Measurements from ENCODE around the gene LAMC1. TPM values are rescaled to one million over a fixed set of nuclear protein-coding genes. Genes with fewer than 3 reads are reported as not detected.
"Not testable (repeated sequence)": the region's sequence is repeated elsewhere in the genome, so short reads cannot be mapped to it uniquely, and the experiment has no call there.

Gene LAMC1
- total and polyA plus RNA-seq, 2 donors (not counting 1 experiment from before 2014, with no cell fraction given) = 408 to 604 TPM

- no peak for DNase-seq (ENCODE audit: low read depth in 2 of 2)
- no peak for TF ChIP-seq EZH2 (IDR thresholded peaks at IDR 0.05; ENCODE audit: low read length, missing control alignments)
- Histone ChIP-seq H3K4me3 (replicated peaks in 1 of 4; ENCODE audit: control extremely low read depth in 1 of 4, insufficient read depth in 1 of 4, low read depth in 3 of 4, low read length in 4 of 4) (no peak overlapping the region), H3K79me2 (ENCODE audit: control insufficient read depth, insufficient read depth, low read length) (no peaks in the 10 kb centered on the region), H3K9ac (ENCODE audit: insufficient read depth, low read length) (no peak overlapping the region), H3K27me3 (ENCODE audit: control insufficient read depth, insufficient read depth, low read length) (no peaks in the 10 kb centered on the region), H3K9me3 (ENCODE audit: control insufficient read depth, insufficient read depth, low read depth, low read length) (no peaks in the 10 kb centered on the region), H2AFZ (ENCODE audit: low read length) (no peak overlapping the region), H3K27ac (ENCODE audit: insufficient read depth, low read length) (no peak overlapping the region), H3K4me1 (ENCODE audit: control insufficient read depth, extremely low read depth, insufficient read depth, low read length) (no peaks in the 10 kb centered on the region), H3K4me2 (ENCODE audit: extremely low read depth, insufficient read depth, low read length) (no peak overlapping the region), H4K20me1 (ENCODE audit: control insufficient read depth, extremely low read depth, insufficient read depth, low read length) (no peaks in the 10 kb centered on the region), H3K36me3 (ENCODE audit: control insufficient read depth, insufficient read depth, low read length) (no peaks in the 10 kb centered on the region)
Measured at GRCh38 chr1:183149273-183149672, 126.1 kb downstream of the LAMC1 start.

DNA sequence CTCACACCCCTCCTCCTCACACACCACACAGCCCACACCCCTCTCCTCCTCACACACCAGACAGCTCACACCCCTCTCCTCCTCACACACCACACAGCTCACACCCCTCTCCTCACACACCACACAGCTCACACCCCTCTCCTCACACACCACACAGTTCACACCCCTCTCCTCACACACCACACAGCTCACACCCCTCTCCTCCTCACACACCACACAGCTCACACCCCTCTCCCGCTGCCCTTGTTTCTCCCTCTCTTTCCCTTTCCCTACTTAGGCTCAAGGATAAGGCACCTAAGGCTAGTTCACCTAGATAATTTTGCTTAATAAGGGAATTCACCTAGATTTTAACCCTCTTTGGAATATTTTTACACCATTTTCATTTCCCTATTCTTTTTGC lies 126.8 kb downstream of the LAMC1 start:
- H3K4me2 ChIP-seq (ENCODE audit: extremely low read depth, insufficient read depth, low read length); DNase-seq (ENCODE audit: low read depth in 2 of 2); H3K27me3 ChIP-seq (ENCODE audit: control insufficient read depth, insufficient read depth, low read length); H3K9me3 ChIP-seq (ENCODE audit: control insufficient read depth, insufficient read depth, low read depth, low read length); H3K4me3 ChIP-seq (replicated peaks in 1 of 4; ENCODE audit: control extremely low read depth in 1 of 4, insufficient read depth in 1 of 4, low read depth in 3 of 4, low read length in 4 of 4); H3K79me2 ChIP-seq (ENCODE audit: control insufficient read depth, insufficient read depth, low read length); H3K4me1 ChIP-seq (ENCODE audit: control insufficient read depth, extremely low read depth, insufficient read depth, low read length); H4K20me1 ChIP-seq (ENCODE audit: control insufficient read depth, extremely low read depth, insufficient read depth, low read length); H3K27ac ChIP-seq (ENCODE audit: insufficient read depth, low read length); H2AFZ ChIP-seq (ENCODE audit: low read length); H3K9ac ChIP-seq (ENCODE audit: insufficient read depth, low read length); H3K36me3 ChIP-seq (ENCODE audit: control insufficient read depth, insufficient read depth, low read length): not testable (repeated sequence)

GRCh38 chr1:183150445-183150844 lies 127.2 kb downstream of the LAMC1 start:
- no peak for DNase-seq (ENCODE audit: low read depth in 2 of 2)

GRCh38 chr1:183152180-183152579 lies 129.0 kb downstream of the LAMC1 start:
- DNase-seq (ENCODE audit: low read depth in 2 of 2) = no peak
- TF ChIP-seq CTCF (conservative IDR thresholded peaks at IDR 0.05 in 1 of 2, IDR thresholded peaks at IDR 0.05 in 1 of 2; ENCODE audit: low read depth in 1 of 2, low read length in 2 of 2) (no peak), EZH2 (IDR thresholded peaks at IDR 0.05; ENCODE audit: low read length, missing control alignments) (no peak)
- Histone ChIP-seq H3K4me3 (replicated peaks in 1 of 4; ENCODE audit: control extremely low read depth in 1 of 4, insufficient read depth in 1 of 4, low read depth in 3 of 4, low read length in 4 of 4) (no peak overlapping the region), H4K20me1 (ENCODE audit: control insufficient read depth, extremely low read depth, insufficient read depth, low read length) (no peaks in the 10 kb centered on the region), H3K4me2 (ENCODE audit: extremely low read depth, insufficient read depth, low read length) (no peak overlapping the region), H3K9ac (ENCODE audit: insufficient read depth, low read length) (no peak overlapping the region), H3K9me3 (ENCODE audit: control insufficient read depth, insufficient read depth, low read depth, low read length) (no peaks in the 10 kb centered on the region), H3K79me2 (ENCODE audit: control insufficient read depth, insufficient read depth, low read length) (no peaks in the 10 kb centered on the region), H3K27ac (ENCODE audit: insufficient read depth, low read length) (no peak overlapping the region), H2AFZ (ENCODE audit: low read length) (no peak overlapping the region), H3K36me3 (ENCODE audit: control insufficient read depth, insufficient read depth, low read length) (no peaks in the 10 kb centered on the region), H3K27me3 (ENCODE audit: control insufficient read depth, insufficient read depth, low read length) (no peaks in the 10 kb centered on the region), H3K4me1 (ENCODE audit: control insufficient read depth, extremely low read depth, insufficient read depth, low read length) (no peaks in the 10 kb centered on the region)

More at GRCh38 chr1:183150445-183150844, 127.2 kb downstream of the LAMC1 start:
- Histone ChIP-seq H3K9me3 (ENCODE audit: control insufficient read depth, insufficient read depth, low read depth, low read length) (no peaks in the 10 kb centered on the region), H3K4me2 (ENCODE audit: extremely low read depth, insufficient read depth, low read length) (no peak overlapping the region), H4K20me1 (ENCODE audit: control insufficient read depth, extremely low read depth, insufficient read depth, low read length) (no peaks in the 10 kb centered on the region), H3K27ac (ENCODE audit: insufficient read depth, low read length) (no peak overlapping the region), H3K4me3 (replicated peaks in 1 of 4; ENCODE audit: control extremely low read depth in 1 of 4, insufficient read depth in 1 of 4, low read depth in 3 of 4, low read length in 4 of 4) (no peak overlapping the region), H2AFZ (ENCODE audit: low read length) (no peak overlapping the region), H3K9ac (ENCODE audit: insufficient read depth, low read length) (no peak overlapping the region), H3K36me3 (ENCODE audit: control insufficient read depth, insufficient read depth, low read length) (no peaks in the 10 kb centered on the region), H3K27me3 (ENCODE audit: control insufficient read depth, insufficient read depth, low read length) (no peaks in the 10 kb centered on the region), H3K4me1 (ENCODE audit: control insufficient read depth, extremely low read depth, insufficient read depth, low read length) (no peaks in the 10 kb centered on the region), H3K79me2 (ENCODE audit: control insufficient read depth, insufficient read depth, low read length) (no peaks in the 10 kb centered on the region)
- TF ChIP-seq CTCF (conservative IDR thresholded peaks at IDR 0.05 in 1 of 2, IDR thresholded peaks at IDR 0.05 in 1 of 2; ENCODE audit: low read depth in 1 of 2, low read length in 2 of 2) (no peak), EZH2 (IDR thresholded peaks at IDR 0.05; ENCODE audit: low read length, missing control alignments) (no peak)

All from fibroblast of lung (primary cell).